ENCODE measurements around the gene SUV39H1. TPM values are rescaled to one million over a fixed set of nuclear protein-coding genes. Genes with fewer than 3 reads are reported as not detected.
A peak's percentile ranks its signal among the peaks of the same experiment; 100 is the strongest.

Gene SUV39H1
- total and polyA plus RNA-seq, 2 donors from 2014 or later, result 2.8 to 5.0 TPM

- peaks cover 0 to 8% (median 8%) of the 10 kb centered on the region in 3 donors for H3K36me3 ChIP-seq (ENCODE audit: control insufficient read depth in 2 of 3, insufficient read depth in 3 of 3, low read length in 3 of 3)
- no peak for FAIRE-seq
These were observed 6.7 kb downstream of the SUV39H1 start for GRCh38 chrX:48703228-48703627.

DNA sequence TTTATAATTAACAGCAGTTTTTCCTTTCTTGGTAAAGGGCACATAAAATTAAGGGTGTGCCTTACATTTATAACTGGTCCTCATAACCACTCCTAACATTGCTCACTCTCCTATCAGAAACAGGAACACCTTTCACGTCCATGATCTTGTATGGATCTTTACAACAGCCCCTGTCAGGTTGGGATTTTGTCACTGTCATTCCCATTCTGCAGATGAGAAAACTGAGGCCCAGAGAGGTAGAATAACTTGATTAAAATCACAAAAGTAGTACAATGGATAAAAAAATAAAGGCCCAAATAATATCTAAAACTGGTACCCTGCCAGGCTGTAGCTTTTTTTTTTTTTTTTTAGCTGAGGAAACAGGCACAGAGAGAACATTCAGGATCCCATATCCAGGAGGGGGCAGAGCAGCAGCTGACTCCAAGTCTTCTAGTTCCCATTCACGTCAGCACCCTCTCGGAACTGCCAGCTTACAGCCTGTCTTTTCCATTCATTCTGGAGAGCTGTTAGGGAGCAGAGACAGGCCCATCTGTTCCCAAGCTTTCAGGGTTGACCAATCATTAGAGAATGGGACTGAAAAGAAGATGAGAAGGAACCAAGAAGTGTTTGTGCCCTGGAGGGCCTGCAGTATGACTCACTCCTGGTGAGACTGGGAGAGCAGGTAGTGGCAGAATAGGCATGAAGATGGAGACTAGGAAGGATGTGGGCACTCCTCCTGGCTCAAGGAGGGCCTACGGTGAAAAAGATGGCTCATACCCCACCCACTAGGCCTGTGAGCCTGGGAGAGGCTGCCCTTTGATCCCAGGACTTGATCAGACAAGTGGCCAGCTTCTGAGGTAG, 7.3 kb downstream of the SUV39H1 start:
- TF ChIP-seq, protein P1, sequence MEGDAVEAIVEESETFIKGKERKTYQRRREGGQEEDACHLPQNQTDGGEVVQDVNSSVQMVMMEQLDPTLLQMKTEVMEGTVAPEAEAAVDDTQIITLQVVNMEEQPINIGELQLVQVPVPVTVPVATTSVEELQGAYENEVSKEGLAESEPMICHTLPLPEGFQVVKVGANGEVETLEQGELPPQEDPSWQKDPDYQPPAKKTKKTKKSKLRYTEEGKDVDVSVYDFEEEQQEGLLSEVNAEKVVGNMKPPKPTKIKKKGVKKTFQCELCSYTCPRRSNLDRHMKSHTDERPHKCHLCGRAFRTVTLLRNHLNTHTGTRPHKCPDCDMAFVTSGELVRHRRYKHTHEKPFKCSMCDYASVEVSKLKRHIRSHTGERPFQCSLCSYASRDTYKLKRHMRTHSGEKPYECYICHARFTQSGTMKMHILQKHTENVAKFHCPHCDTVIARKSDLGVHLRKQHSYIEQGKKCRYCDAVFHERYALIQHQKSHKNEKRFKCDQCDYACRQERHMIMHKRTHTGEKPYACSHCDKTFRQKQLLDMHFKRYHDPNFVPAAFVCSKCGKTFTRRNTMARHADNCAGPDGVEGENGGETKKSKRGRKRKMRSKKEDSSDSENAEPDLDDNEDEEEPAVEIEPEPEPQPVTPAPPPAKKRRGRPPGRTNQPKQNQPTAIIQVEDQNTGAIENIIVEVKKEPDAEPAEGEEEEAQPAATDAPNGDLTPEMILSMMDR (IDR thresholded peaks at IDR 0.05; ENCODE audit: borderline replicate concordance, extremely low read depth, insufficient read depth), result no peak
- Histone ChIP-seq H3K9me3 (ENCODE audit: control insufficient read depth in 2 of 3, insufficient read depth in 1 of 3, low read length in 3 of 3) (no peaks in the 10 kb centered on the region), H3K27ac (ENCODE audit: low read depth in 2 of 2, low read length in 2 of 2) (no peak overlapping the region), H3K4me3 (ENCODE audit: low read length in 3 of 3) (no peak overlapping the region), H3K27me3 (ENCODE audit: control insufficient read depth, insufficient read depth, low read length) (no peaks in the 10 kb centered on the region), H3K9ac (ENCODE audit: low read length in 3 of 3) (no peak overlapping the region), H3K36me3 (ENCODE audit: control insufficient read depth in 2 of 3, insufficient read depth in 3 of 3, low read length in 3 of 3) (peaks cover 0 to 8% (median 8%) of the 10 kb centered on the region in 3 donors), H3K4me1 (ENCODE audit: control insufficient read depth in 2 of 3, insufficient read depth in 2 of 3, low read depth in 1 of 3, low read length in 3 of 3) (no peaks in the 10 kb centered on the region)
- intact Hi-C loops (cut with DNase I), result no loop called here
- DNase-seq (no peak), FAIRE-seq (no peak)

More at GRCh38 chrX:48703228-48703627, 6.7 kb downstream of the SUV39H1 start:
- Histone ChIP-seq H3K27ac (ENCODE audit: low read depth in 2 of 2, low read length in 2 of 2) (no peak overlapping the region), H3K27me3 (ENCODE audit: control insufficient read depth, insufficient read depth, low read length) (no peaks in the 10 kb centered on the region), H3K9me3 (ENCODE audit: control insufficient read depth in 2 of 3, insufficient read depth in 1 of 3, low read length in 3 of 3) (no peaks in the 10 kb centered on the region), H3K4me3 (ENCODE audit: low read length in 3 of 3) (no peak overlapping the region), H3K9ac (ENCODE audit: low read length in 3 of 3) (no peak overlapping the region), H3K4me1 (ENCODE audit: control insufficient read depth in 2 of 3, insufficient read depth in 2 of 3, low read depth in 1 of 3, low read length in 3 of 3) (no peaks in the 10 kb centered on the region)
- TF ChIP-seq, protein P1 (IDR thresholded peaks at IDR 0.05; ENCODE audit: borderline replicate concordance, extremely low read depth, insufficient read depth), result no peak
- intact Hi-C loops (cut with DNase I), result no loop called here
- DNase-seq, result no peak

- peak in 3 of 5 donors; percentile 32 to 52 (median 40) for DNase-seq
- FAIRE-seq, result no peak
- no peak overlapping the region for H3K27ac ChIP-seq (ENCODE audit: low read depth in 2 of 2, low read length in 2 of 2)
- no peaks in the 10 kb centered on the region for H3K4me1 ChIP-seq (ENCODE audit: control insufficient read depth in 2 of 3, insufficient read depth in 2 of 3, low read depth in 1 of 3, low read length in 3 of 3)
- peaks cover 0 to 8% (median 5%) of the 10 kb centered on the region in 3 donors for H3K36me3 ChIP-seq (ENCODE audit: control insufficient read depth in 2 of 3, insufficient read depth in 3 of 3, low read length in 3 of 3)
- H3K9ac ChIP-seq (ENCODE audit: low read length in 3 of 3), result no peak overlapping the region
- no peaks in the 10 kb centered on the region for H3K27me3 ChIP-seq (ENCODE audit: control insufficient read depth, insufficient read depth, low read length)
- no peak overlapping the region for H3K4me3 ChIP-seq (ENCODE audit: low read length in 3 of 3)
- no peaks in the 10 kb centered on the region for H3K9me3 ChIP-seq (ENCODE audit: control insufficient read depth in 2 of 3, insufficient read depth in 1 of 3, low read length in 3 of 3)
- intact Hi-C loops (cut with DNase I), result no loop called here
- TF ChIP-seq, protein P1 (IDR thresholded peaks at IDR 0.05; ENCODE audit: borderline replicate concordance, extremely low read depth, insufficient read depth), result no peak
These were observed 9.3 kb downstream of the SUV39H1 start for GRCh38 chrX:48705871-48706270.
